Stimulated activated CD4-positive, alpha-beta T cell treated with anti-CD3 and anti-CD28 coated beads, Interleukin-4, amount 100 ng/mL, for 1 hour (primary cell): ENCODE results near the gene NTN5.
A peak's percentile ranks its signal among the peaks of the same experiment; 100 is the strongest.
"Not testable (repeated sequence)": the region's sequence is repeated elsewhere in the genome, so short reads cannot be mapped to it uniquely, and the experiment has no call there.

Experiments used
- DNase-seq: peaks from one replicate; pipeline ENCODE4 v3.0.0-alpha.2; 2020

NTN5 gene

GRCh38 chr19:48672994-48673393 is at the start of gene NTN5:
TSS of gene NTN5 (minus strand) at chr19:48673017. CDS start at chr19:48670986, 2,031 bp downstream.
- DNase-seq: no peak

DNA sequence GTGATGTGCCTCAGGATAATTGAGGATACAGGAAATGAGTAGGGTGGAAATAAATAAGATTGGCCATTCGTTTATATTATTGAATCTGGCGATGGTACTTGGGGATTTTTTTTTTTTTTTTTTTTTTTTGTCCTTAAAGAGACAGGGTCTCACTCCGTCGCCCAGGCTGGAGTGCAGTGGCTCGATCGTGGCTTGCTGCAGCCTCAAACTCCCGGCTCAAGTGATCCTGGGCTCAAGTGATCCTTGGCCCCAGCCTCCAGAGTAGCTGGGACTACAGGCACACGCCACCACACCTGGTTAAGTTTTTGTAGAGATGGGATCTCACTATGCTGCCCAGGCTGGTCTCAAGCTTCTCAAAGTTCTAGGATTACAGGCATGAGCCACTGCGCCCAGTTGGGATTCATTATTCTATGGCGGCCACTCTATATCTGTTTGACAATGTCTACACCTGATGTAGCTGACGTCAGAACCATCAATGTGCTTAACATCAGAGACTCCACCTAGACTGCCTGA is 49.4 kb upstream of the NTN5 start:
- DNase-seq: no peak

- DNase-seq: peak; percentile 90
Measured at GRCh38 chr19:48720613-48721296, 47.9 kb upstream of the NTN5 start.

DNA sequence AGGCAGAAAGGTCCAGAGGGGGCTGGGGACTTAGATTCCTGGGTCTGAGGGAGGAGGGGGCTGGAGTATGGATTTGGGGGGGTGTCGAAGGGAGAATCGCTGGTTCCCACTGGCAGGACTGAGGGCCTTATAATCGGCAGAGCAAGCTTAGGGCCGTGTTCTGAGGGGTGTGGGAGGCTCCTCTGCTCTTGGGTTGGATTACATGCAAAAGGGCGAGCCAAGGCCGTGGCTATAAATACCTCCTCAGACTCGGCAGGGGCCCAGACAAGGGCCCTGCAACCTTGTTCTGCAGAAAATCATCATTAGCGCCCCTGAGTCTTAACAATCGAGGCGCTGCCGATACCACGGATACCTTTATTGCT is 47.4 kb upstream of the NTN5 start:
- DNase-seq: no peak

GRCh38 chr19:48719263-48720171 is 46.7 kb upstream of the NTN5 start, which contains the start of gene MAMSTR:
TSS of gene MAMSTR (minus strand) at chr19:48719725. CDS start at chr19:48719031, 694 bp downstream.
- DNase-seq: no peak

DNA sequence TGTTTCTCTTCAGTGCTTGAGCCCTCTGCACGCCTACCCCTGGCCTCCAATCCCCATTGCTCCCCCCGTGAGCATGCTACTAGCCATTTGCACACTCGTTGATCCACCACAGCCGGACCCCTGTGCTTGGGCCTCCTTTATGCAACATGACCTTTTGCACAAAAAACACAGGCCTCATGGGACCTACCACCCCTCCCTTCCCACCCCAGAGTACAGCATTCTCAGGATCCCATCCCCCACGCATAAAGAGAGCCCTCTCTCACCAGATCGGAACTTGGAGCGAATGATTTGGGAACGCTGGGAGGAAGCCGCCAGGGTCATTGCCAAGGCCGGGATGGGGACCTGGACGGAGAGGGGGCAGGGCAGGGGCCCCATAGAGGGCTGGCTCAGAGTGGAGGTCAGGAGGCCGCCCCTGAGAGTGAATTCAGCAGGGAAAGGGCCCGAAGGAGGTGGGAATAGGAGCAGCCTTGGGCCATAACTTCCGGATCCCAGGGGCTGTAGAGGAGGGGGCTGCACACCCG is 46.0 kb upstream of the NTN5 start:
- DNase-seq: no peak

- not testable (repeated sequence) for DNase-seq
Measured at GRCh38 chr19:48718106-48718505, 45.3 kb upstream of the NTN5 start.

- no peak for DNase-seq
Measured at GRCh38 chr19:48716562-48717291, 43.9 kb upstream of the NTN5 start.

- DNase-seq: no peak
Measured at GRCh38 chr19:48715681-48716171, 42.9 kb upstream of the NTN5 start.

GRCh38 chr19:48714759-48715675 is 42.2 kb upstream of the NTN5 start:
- DNase-seq: no peak

DNA sequence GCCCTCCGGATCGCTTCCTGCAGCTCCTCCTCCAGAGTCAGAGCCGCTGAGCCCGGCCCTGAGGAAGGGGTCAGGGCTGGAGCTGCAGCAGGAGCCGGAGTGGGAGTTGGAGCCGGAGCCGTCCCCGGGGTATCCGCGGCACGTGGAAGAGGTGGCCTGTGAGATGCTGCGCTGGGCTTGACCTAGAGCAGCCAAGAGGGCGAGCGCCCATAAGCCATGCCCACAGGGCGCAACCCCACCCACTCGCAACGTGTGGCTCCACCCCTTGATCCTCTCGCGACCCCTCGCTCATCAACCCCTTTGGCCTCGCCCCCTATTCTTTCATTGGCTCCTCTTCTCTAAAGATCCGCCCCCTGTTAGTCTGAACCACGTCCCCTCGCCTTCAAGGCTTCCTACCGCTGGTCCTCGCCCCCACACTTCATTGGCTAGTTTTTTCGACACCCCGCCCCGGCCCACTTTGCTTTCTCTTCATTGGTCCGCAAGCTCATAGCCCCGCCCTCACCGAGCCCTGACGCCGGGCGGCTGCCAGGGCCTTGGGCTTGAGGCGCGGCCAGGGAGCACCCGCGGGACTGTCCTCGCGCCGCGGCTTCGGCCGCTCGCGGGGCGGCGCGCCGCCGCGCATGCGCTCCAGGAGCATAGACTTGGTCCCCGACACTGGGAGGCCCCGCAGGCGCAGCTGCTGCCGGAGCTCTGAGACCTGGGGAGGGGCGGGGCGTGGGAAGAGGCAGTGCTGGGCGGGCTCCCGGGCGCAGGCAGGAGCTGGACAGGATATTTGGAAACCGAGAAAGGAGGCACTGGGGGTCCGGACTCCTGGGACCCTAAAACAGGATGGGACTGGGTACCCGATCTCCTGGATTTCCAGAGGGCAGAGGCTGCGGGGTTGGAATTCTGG is 41.3 kb upstream of the NTN5 start:
- peak; percentile 96 for DNase-seq

- DNase-seq: no peak
Measured at GRCh38 chr19:48713041-48713863, 40.4 kb upstream of the NTN5 start.

GRCh38 chr19:48711106-48711662 is 38.4 kb upstream of the NTN5 start:
- DNase-seq: no peak

- DNase-seq: no peak
Measured at GRCh38 chr19:48708471-48708870, 35.7 kb upstream of the NTN5 start.

GRCh38 chr19:48705431-48705830 is 32.6 kb upstream of the NTN5 start:
- DNase-seq: no peak

DNA sequence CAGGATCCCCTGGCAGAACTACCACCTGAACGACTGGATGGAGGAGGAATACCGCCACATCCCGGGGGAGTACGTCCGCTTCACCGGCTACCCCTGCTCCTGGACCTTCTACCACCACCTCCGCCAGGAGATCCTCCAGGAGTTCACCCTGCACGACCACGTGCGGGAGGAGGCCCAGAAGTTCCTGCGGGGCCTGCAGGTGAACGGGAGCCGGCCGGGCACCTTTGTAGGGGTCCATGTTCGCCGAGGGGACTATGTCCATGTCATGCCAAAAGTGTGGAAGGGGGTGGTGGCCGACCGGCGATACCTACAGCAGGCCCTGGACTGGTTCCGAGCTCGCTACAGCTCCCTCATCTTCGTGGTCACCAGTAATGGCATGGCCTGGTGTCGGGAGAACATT is 30.5 kb upstream of the NTN5 start:
- DNase-seq: no peak

DNA sequence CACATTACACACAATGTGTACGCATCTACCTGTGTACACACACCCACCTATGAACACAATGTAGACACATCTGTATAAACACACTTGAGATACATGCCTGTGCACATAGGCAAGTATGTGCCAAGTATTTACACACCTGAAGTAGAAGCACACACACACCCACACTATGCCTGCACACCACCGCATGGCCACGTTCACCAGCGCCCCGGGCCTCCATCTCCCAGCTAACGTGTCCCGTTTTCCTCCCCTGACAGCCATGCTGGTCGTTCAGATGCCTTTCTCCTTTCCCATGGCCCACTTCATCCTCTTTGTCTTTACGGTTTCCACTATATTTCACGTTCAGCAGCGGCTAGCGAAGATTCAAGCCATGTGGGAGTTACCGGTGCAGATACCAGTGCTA is 29.9 kb upstream of the NTN5 start:
- no peak for DNase-seq

DNA sequence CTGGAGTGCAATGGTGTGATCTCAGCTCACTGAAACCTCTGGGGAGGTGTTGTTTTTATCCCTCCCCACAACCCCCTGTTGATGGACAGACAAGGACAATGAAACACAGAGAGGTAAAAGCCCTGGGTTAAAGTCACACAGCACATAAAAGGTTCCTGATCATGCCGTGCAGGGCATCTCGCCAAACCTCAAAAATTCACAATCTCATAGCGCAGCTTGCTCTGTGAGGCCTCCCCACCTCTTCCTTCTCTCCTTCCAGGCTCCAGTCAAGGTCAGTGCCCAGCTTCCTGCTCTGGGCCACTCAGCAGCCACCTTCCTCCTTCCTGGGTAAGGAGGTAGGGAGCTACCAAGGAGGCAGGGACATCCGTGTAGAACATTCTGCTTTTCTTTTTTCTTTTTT is 25.2 kb upstream of the NTN5 start:
- DNase-seq: no peak

DNA sequence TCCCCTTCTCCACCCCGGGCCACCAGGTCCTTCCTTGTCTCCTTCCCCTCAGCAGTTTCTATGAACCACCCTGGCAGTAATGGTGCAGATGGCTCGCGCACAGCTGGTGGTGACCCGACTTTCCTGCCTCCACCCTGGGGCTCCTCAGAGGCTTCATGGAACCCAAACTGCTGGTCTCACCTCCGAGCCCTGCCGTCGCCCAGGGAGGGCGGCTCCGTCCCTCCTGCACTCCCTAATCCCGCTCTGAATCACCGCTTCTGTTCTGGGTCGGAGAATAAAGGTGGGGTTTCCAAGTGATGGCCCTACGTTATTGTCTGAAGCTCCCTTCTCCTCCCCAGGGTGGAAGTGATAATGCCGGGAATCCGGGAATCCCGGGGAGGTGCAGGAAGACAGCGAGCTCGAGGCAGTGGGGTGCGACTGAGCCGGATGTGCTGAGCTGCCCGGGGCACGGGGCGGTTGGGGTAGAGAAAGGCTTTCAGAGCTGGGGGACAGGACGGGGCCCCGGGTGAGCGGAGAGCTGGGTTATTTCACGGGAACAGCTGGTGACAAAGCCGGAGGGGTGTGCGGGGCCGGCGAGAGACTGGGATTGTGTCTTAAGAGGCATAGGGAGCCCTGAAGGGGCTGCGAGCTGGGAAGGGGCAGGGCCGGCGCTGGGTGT is 23.7 kb upstream of the NTN5 start:
- no peak for DNase-seq
